NCI-H748 (cell line): ENCODE results near the gene FAM98C.
"Not testable (repeated sequence)": the region's sequence is repeated elsewhere in the genome, so short reads cannot be mapped to it uniquely, and the experiment has no call there.

Source experiments
- DNase-seq: peaks from one replicate; lab custom pipeline; 2025; ENCODE audit not compliant: unreplicated experiment; lab: John Stamatoyannopoulos, UW

The FAM98C gene

GRCh38 chr19:38425222-38425809 is 22.4 kb downstream of the FAM98C start:
- DNase-seq: no peak

GRCh38 chr19:38425810-38426466 is 23.0 kb downstream of the FAM98C start, which contains the start of gene RASGRP4:
Gene RASGRP4, minus strand, starts transcription at chr19:38426219. Its CDS starts 128 bp downstream, at chr19:38426091.
- no peak for DNase-seq

GRCh38 chr19:38427035-38427677 is 24.3 kb downstream of the FAM98C start:
- DNase-seq: not testable (repeated sequence)

GRCh38 chr19:38429055-38429810 is 26.3 kb downstream of the FAM98C start:
- no peak for DNase-seq

- no peak for DNase-seq
These were observed 26.9 kb downstream of the FAM98C start for GRCh38 chr19:38429811-38430156.

- no peak for DNase-seq
These were observed 28.0 kb downstream of the FAM98C start for GRCh38 chr19:38430931-38431330.

GRCh38 chr19:38433268-38433733 is 30.4 kb downstream of the FAM98C start, which contains the start of gene RYR1:
Gene RYR1, plus strand, starts transcription at chr19:38433691. Its CDS starts 139 bp downstream, at chr19:38433830.
- DNase-seq: no peak

GRCh38 chr19:38434549-38435051 is 31.7 kb downstream of the FAM98C start:
- DNase-seq: peak; percentile 27

GRCh38 chr19:38437295-38437694 is 34.4 kb downstream of the FAM98C start:
- DNase-seq: no peak

GRCh38 chr19:38437917-38438316 is 35.0 kb downstream of the FAM98C start:
- DNase-seq: no peak

GRCh38 chr19:38440592-38440991 is 37.7 kb downstream of the FAM98C start:
- no peak for DNase-seq

- no peak for DNase-seq
These were observed 38.9 kb downstream of the FAM98C start for GRCh38 chr19:38441657-38442348.

- DNase-seq: no peak
These were observed 39.8 kb downstream of the FAM98C start for GRCh38 chr19:38442736-38443135.

GRCh38 chr19:38443458-38443999 is 40.6 kb downstream of the FAM98C start:
- no peak for DNase-seq

- no peak for DNase-seq
These were observed 41.1 kb downstream of the FAM98C start for GRCh38 chr19:38444026-38444425.

- no peak for DNase-seq
These were observed 42.5 kb downstream of the FAM98C start for GRCh38 chr19:38445362-38445761.

- DNase-seq: no peak
These were observed 45.3 kb downstream of the FAM98C start for GRCh38 chr19:38448225-38448624.

GRCh38 chr19:38449518-38449917 is 46.6 kb downstream of the FAM98C start:
- no peak for DNase-seq

GRCh38 chr19:38451036-38451435 is 48.1 kb downstream of the FAM98C start:
- no peak for DNase-seq

GRCh38 chr19:38451629-38452028 is 48.7 kb downstream of the FAM98C start:
- DNase-seq: no peak
